GM12875 (cell line): Measurements from ENCODE around the gene PTPRD.

Experiments
- H3K4me3 ChIP-seq: one replicate; pipeline ENCODE4 v1.5.1; 2011; ENCODE audit warnings: low read depth, low read length, control low read depth
- CTCF ChIP-seq: IDR thresholded peaks from 2 replicates; pipeline ENCODE4 v1.5.1; 2011; ENCODE audit warnings: low read depth, mild to moderate bottlenecking, control low read depth, inconsistent platforms, low read length, moderate library complexity, borderline replicate concordance; ENCODE audit not compliant: insufficient read depth

PTPRD gene

GRCh38 chr9:10613419-10613818, 617 bp upstream of the PTPRD start:
- TF ChIP-seq CTCF = no peak
- H3K4me3 ChIP-seq = no peak overlapping the region

- TF ChIP-seq CTCF = no peak
- no peak overlapping the region for H3K4me3 ChIP-seq
Observed at GRCh38 chr9:10605388-10605787, 7.4 kb downstream of the PTPRD start.

GRCh38 chr9:10604927-10605326, 7.9 kb downstream of the PTPRD start:
- no peak for TF ChIP-seq CTCF
- H3K4me3 ChIP-seq = no peak overlapping the region

GRCh38 chr9:10597801-10598200, 15.0 kb downstream of the PTPRD start:
- no peak for TF ChIP-seq CTCF
- H3K4me3 ChIP-seq = no peak overlapping the region

GRCh38 chr9:10594482-10594881, 18.3 kb downstream of the PTPRD start:
- no peak overlapping the region for H3K4me3 ChIP-seq
- TF ChIP-seq CTCF = no peak

- TF ChIP-seq CTCF = no peak
- H3K4me3 ChIP-seq = no peak overlapping the region
Observed at GRCh38 chr9:10586407-10586806, 26.4 kb downstream of the PTPRD start.

- TF ChIP-seq CTCF = no peak
- H3K4me3 ChIP-seq = no peak overlapping the region
Observed at GRCh38 chr9:10571699-10572098, 41.1 kb downstream of the PTPRD start.
